Retinal pigment epithelial cell (primary cell): ENCODE data around the gene WNT3A.

ENCODE experiments used
- DNase-seq: peaks from one replicate; pipeline ENCODE4 v3.0.0-alpha.2; 2010; ENCODE audit warnings: low read depth
- H3K4me3 ChIP-seq: 2 replicates; pipeline ENCODE4 v1.5.1; 2011; ENCODE audit warnings: mild to moderate bottlenecking, low read length, control low read depth, moderate library complexity
- TF ChIP-seq, protein P1 (sequence below): conservative IDR thresholded peaks from 2 replicates; pipeline ENCODE4 v1.5.1; 2011; ENCODE audit warnings: low read depth, low read length, control low read depth, inconsistent platforms

The WNT3A gene

DNA sequence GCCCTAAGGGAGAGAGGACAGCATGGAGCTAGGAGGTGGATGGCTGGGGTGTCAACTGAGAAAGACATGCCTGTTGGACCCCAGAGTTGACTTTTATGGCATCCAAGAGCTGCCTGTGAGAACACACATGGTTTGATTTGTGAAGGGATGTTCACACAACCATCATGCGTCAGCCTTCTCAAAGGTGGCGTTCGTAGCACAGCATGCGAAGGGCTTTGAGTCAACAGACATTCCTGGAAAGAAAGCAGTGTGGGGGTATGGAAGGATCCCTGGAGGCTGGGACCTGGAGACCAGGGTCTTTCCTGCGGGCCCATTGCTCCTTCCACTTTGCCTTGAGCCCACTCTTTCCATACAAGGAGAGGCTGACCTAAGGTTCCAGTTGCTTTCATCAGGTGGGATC is 6.4 kb upstream of the WNT3A start:
- TF ChIP-seq, protein P1, sequence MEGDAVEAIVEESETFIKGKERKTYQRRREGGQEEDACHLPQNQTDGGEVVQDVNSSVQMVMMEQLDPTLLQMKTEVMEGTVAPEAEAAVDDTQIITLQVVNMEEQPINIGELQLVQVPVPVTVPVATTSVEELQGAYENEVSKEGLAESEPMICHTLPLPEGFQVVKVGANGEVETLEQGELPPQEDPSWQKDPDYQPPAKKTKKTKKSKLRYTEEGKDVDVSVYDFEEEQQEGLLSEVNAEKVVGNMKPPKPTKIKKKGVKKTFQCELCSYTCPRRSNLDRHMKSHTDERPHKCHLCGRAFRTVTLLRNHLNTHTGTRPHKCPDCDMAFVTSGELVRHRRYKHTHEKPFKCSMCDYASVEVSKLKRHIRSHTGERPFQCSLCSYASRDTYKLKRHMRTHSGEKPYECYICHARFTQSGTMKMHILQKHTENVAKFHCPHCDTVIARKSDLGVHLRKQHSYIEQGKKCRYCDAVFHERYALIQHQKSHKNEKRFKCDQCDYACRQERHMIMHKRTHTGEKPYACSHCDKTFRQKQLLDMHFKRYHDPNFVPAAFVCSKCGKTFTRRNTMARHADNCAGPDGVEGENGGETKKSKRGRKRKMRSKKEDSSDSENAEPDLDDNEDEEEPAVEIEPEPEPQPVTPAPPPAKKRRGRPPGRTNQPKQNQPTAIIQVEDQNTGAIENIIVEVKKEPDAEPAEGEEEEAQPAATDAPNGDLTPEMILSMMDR = no peak
- no peak for DNase-seq
- H3K4me3 ChIP-seq = no peak overlapping the region

DNA sequence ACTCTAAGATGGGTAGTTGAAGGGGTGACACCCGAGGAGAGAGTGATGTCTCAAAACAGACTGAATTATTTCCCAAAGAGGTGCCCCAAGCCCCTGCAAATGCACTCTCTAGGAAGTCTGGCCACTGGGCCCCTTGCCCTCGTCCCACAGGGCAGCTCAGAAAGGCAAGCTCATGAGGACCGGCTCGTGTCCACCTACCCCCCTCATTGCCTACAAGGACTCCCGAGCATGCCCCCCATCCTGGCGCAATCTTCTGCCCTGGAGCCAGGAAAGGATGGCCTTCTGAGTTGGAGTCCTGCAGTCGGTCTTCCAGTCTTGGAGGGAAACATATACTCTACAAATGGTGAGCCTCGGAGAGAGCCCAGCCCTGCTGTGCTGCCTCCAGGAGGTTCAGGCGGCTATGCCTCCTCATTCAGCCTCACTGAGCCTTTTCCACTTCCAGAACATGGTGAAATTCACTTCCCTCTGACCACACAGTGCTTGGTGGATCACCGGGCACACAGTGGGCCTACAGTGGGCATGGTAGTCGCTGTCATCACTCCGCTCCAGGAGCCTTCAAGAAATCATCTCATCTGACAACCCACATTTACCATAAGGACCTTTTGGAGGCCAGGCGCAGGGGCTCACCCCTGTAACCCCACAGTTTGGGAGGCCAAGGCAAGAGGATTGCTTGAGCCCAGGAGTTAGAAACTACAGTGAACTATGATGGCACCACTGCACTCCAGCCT is 5.8 kb upstream of the WNT3A start:
- TF ChIP-seq, protein P1 = no peak
- no peak overlapping the region for H3K4me3 ChIP-seq
- no peak for DNase-seq

DNA sequence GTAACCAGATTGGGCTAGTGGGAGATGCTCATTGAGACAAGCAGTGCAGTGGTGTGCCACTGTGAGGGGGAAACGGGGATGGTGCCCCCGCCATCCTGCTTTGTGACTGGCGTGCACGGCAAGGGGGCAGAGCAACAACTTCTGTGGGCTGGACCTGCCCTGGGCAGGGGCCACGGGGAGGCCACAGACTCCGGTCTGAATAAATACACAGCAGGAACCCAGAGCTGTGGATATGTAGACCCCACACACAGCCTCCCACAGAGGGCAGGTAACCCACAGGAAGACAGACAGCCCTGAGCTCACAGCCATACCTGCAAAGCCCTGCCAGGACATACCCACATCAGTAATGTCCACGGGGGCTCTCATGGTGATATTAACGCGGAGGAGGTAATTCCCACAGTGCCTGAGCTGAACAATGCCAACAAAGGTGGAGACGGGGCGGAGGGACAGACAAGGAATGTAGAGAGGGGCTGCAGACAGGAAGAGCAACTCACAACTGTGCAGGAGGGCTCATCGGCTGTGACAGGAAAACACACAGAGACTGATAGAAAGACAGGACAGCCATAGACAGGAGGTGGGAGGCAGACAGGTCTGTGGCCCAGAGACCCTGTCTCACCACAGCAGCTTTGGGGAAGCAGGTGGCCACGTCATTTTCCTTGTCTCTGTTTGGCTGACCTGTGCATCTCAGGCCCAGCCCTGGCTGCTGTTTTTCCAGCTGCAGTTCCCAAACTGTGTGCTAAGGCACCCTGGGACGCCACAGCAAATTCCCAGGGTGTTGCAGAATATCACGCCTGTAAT is 4.9 kb upstream of the WNT3A start:
- DNase-seq = no peak

DNA sequence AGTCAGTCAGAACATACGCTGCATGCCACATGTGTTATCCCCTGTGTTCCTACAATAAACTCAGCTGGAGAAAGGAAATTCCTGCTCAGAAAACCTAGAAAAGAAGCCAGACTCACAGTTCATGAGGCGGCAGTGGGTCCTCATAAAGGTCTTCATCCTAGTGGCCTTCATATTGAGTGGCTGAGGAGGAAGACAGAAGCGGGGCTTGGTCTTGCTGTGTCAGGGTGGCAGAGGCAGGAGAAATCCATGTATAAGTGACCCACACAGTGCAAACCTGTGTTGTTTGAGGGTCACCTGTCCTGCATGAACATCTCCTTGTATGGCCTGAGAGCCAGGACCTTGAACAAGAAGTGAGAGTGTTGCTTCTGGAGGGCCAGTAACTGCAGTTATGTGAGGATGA is 4.0 kb upstream of the WNT3A start:
- DNase-seq = no peak
- TF ChIP-seq, protein P1 = no peak
- H3K4me3 ChIP-seq = no peak overlapping the region

More for the DNA sequence above, 4.9 kb upstream of the WNT3A start:
- H3K4me3 ChIP-seq = no peak overlapping the region
- TF ChIP-seq, protein P1 = no peak

DNA sequence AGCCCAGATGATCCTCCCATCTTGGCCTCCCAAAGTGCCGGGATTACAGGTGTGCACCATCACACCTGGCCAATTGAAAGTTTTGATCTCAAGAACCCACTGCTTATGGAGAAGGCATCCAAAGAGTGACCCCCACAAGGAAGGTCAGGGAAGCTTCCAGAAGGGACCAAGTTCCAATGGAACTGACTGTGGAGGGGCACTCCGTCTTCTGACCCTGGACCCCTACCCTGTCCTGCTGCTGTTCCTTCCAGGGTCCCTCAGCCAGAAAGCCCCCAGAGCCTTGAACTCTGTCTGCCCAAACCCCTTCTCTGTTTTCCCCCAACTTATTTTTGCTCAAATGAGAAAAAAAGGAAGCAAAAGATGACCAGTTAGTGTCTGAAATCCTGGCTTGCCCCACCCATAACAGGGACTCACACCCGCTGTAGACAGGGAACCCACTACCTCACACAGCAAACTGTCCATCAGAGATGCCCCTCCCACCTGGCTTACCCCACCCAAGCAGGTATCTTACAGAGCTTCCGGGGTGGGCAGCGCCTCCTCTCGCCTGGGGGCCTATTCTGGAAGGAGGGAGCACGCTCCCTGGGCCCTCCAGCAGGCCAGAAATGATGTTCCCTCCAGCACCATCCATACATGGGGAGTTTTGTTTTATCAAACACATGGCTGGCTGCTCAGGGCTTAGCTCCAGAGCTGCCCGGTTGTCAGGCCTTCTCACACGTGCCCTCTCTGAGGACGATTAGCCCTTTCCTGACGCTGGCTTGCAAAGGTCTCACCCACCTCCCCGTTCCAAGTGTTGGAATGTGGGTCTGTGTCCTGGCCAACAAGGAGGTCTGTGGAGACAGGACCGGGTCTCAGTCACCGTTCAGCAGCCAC is 3.1 kb upstream of the WNT3A start:
- TF ChIP-seq, protein P1 = no peak
- no peak overlapping the region for H3K4me3 ChIP-seq
- DNase-seq = no peak

DNA sequence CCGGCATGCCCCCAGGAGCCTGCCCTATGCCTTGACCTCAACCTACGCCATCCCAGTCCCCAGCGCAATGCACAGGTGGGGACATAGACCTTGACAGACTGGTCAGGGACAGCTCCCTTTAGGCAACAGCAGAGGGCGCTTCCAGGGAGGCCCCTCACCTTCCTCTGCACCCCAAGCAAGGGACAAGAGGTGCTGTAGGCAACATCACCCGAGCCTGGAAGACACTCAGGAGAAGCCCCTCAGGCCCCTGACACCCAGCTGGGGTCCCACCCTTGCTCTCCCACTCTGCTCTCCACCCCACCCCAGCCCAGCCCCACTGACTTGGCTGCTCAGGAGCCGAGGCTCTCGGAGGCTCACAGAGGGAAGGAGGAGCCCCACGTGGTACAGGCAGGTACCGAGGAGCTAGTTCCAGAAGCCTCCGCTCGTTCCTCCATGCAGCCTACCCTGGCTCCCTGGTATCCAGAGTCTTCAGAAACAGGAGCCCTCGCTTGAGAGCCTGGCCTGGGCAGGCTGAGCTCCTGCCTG is 2.4 kb upstream of the WNT3A start:
- H3K4me3 ChIP-seq = no peak overlapping the region
- no peak for DNase-seq
- TF ChIP-seq, protein P1 = peak; percentile 67
